HG03108 (cell line): ENCODE results near the gene LEMD3.
A peak's percentile ranks its signal among the peaks of the same experiment; 100 is the strongest.

Experiments
- ATAC-seq: cut with Tn5 transposase; IDR thresholded peaks from one replicate; pipeline ENCODE4 v1.9.1; 2021; ENCODE audit warnings: moderate library complexity; ENCODE audit not compliant: unreplicated experiment

The LEMD3 gene

GRCh38 chr12:65168681-65169319, 583 bp upstream of the LEMD3 start:
- no peak for ATAC-seq

- peak; percentile 31 for ATAC-seq
Measured at GRCh38 chr12:65170209-65170881, 962 bp downstream of the LEMD3 start.

GRCh38 chr12:65171073-65171472, 1.7 kb downstream of the LEMD3 start:
- ATAC-seq: no peak

GRCh38 chr12:65171870-65172269, 2.5 kb downstream of the LEMD3 start:
- no peak for ATAC-seq

GRCh38 chr12:65175385-65175784, 6.0 kb downstream of the LEMD3 start:
- ATAC-seq: no peak

- ATAC-seq: no peak
Measured at GRCh38 chr12:65182012-65182739, 12.8 kb downstream of the LEMD3 start.

- no peak for ATAC-seq
Measured at GRCh38 chr12:65184176-65184857, 14.9 kb downstream of the LEMD3 start.

- no peak for ATAC-seq
Measured at GRCh38 chr12:65184858-65185229, 15.5 kb downstream of the LEMD3 start.

GRCh38 chr12:65187665-65188064, 18.3 kb downstream of the LEMD3 start:
- no peak for ATAC-seq

- peak; percentile 41 for ATAC-seq
Measured at GRCh38 chr12:65188179-65188701, 18.9 kb downstream of the LEMD3 start.

- peak; percentile 91 for ATAC-seq
Measured at GRCh38 chr12:65189028-65189718, 19.8 kb downstream of the LEMD3 start.

GRCh38 chr12:65192963-65193516, 23.7 kb downstream of the LEMD3 start:
- no peak for ATAC-seq

- no peak for ATAC-seq
Measured at GRCh38 chr12:65194949-65195348, 25.6 kb downstream of the LEMD3 start.

GRCh38 chr12:65195387-65196055, 26.1 kb downstream of the LEMD3 start:
- no peak for ATAC-seq

GRCh38 chr12:65196762-65197567, 27.6 kb downstream of the LEMD3 start:
- ATAC-seq: no peak

GRCh38 chr12:65199604-65200003, 30.2 kb downstream of the LEMD3 start:
- ATAC-seq: no peak

- no peak for ATAC-seq
Measured at GRCh38 chr12:65200007-65200665, 30.8 kb downstream of the LEMD3 start.

GRCh38 chr12:65203376-65203775, 34.0 kb downstream of the LEMD3 start:
- ATAC-seq: no peak
